GM18526 (cell line): Measurements from ENCODE around the gene MLPH.

Experiments
- POLR2A ChIP-seq: IDR thresholded peaks from 3 replicates; pipeline ENCODE4 v1.6.1; 2011; ENCODE audit not compliant: insufficient read length; ENCODE audit errors: extremely low read depth

MLPH gene

DNA sequence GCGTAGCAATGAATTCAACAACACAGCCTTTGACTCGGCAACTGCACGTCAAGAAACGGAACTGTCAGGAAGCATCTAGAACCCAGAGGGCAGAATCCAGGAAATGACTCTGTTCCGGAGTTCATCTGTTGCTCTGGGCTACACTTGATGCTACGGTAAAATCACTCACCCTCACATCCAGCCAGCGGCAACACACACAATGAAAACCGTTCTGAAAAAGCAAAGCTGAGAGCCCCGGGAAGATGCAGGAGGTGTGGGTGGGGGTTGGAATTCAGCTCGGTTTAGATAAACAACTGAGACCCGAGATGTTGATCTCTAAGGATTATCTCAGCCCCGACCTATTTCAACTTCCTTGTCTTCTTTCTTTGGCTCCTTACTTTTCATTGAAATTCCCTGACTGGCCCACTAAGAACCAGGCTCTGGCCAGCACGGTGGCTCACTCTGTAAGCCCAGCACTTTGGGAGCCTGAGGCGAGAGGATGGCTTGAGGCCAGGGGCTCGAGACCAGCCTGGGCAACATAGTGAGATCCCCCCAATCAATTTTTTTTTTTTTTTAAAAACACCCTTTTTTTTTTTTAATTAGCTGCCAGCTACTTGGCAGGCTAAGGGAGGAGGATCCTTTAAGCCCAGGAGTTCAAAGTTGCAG, 116.8 kb downstream of the MLPH start:
- no peak for TF ChIP-seq POLR2A

DNA sequence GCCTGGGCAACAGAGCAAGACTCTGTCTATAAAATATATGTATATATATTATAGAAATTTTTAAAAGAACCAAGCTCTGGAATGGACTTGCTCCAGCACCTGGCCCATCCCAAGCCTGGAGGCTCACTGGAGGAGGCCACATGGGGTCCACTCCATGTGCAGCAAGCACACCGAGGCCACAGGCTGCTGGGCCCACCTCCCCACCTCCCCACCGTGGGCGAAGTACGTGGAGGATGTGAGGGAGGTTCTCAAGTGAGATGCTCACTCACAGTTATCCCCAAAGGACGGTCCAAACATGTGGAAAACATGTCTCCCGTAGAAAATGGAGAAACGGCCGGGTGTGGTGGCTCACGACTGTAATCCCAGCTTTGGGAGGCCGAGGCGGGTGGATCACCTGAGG, 117.3 kb downstream of the MLPH start:
- TF ChIP-seq POLR2A = no peak
